ENCODE measurements around the gene NOL3.
"Not testable (repeated sequence)": the region's sequence is repeated elsewhere in the genome, so short reads cannot be mapped to it uniquely, and the experiment has no call there.

The NOL3 gene

DNA sequence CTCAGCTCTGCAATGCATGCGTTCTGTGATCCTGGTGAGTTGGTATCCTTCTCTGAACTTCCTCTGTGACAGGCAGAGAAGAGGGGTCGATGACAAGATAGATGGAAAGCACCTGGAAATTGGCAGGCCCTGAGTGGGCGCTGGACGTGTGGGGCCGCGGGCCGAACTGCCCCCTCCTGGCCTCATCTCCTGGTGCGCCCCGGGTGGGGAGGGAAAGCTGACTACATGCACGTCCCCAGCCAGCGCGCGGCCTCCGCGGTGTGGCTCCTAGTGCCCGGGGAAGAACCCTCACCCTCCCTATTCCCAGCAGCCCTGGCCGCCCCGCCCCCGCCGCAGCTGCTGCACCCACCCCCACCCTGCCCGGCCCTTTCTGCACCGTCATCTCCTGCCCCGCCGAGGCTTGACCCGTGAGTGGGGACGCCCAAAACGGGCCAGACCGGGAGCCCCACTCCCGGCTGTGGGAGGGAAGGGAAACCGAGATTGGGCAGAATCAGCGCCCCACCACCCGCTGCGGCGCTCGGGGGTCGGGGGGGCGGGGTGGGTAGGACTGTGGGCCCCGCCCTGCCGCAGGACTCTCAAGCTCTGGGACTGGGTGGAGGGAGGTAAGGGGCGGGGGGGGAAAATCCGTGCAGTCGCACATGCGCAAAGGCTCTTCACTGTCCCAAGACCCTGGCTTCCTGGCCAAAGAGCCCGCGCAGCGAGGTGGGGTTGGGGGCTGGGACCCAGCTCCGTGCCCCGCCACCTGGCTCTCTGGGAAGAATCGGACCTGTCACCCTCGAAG lies at the start of gene NOL3:
Gene NOL3, plus strand, starts transcription at position 371 of the 781 bp plus-strand sequence.
- DNase-seq, result peak; percentile 77
- Mint-ChIP-seq H3K9me3 (no peaks in the 10 kb centered on the region), H3K27me3 (peaks cover 75% of the 10 kb centered on the region), H3K4me3 (peak within 1 kb of the TSS; percentile 74), H3K27ac (no peak within 1 kb of the TSS), H3K36me3 (ENCODE audit: low read depth) (no peaks in the 10 kb centered on the region), H3K4me1 (peaks cover 32% of the 10 kb centered on the region)
- peak; percentile 25 for ATAC-seq

DNA sequence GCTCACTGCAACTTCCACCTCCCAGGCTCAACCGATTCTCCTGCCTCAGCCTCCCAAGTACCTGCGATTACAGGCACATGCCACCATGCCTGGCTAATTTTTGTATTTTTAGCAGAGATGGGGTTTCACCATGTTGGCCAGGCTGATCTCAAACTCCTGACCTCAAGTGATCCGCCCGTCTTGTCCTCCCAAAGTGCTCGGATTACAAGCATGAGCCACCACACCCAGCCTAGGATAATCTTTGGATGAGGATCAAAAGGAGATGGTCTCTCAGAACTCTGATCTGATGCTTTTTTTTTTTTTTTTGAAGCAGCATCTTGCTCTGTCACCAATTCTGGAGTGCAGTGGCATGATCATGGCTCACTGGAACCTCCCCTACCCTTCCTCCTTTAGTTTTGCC lies 47.5 kb upstream of the NOL3 start:
- not testable (repeated sequence) for H3K27ac Mint-ChIP-seq, ATAC-seq, H3K4me1 Mint-ChIP-seq, H3K9me3 Mint-ChIP-seq, DNase-seq, H3K27me3 Mint-ChIP-seq, H3K4me3 Mint-ChIP-seq
- peaks cover 29% of the 10 kb centered on the region for H3K36me3 Mint-ChIP-seq (ENCODE audit: low read depth)

DNA sequence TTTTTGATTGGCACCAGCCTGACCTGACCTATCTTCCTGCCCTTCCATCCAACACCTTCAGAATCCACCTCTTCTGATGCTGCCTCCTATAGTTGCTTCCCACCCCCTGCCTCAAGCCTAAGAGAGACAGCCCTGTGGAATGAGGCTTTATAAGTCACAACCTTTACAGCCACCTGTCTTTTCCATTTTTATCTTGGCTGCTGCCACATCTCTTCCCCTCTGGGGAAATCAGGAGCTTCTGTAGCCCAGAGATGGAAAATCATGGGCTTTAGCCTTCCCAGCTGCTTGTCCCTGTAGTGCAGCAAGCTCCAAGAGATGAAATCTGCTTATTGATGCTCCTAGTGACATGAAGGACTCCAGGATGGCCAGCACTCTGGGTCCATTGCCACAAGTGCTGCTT lies 41.9 kb upstream of the NOL3 start:
- no peaks in the 10 kb centered on the region for H3K4me1 Mint-ChIP-seq
- peaks cover 32% of the 10 kb centered on the region for H3K36me3 Mint-ChIP-seq (ENCODE audit: low read depth)
- no peak for DNase-seq
- ATAC-seq, result no peak
- H3K4me3 Mint-ChIP-seq, result no peak overlapping the region
- no peaks in the 10 kb centered on the region for H3K27me3 Mint-ChIP-seq
- H3K9me3 Mint-ChIP-seq, result no peaks in the 10 kb centered on the region
- no peak overlapping the region for H3K27ac Mint-ChIP-seq

DNA sequence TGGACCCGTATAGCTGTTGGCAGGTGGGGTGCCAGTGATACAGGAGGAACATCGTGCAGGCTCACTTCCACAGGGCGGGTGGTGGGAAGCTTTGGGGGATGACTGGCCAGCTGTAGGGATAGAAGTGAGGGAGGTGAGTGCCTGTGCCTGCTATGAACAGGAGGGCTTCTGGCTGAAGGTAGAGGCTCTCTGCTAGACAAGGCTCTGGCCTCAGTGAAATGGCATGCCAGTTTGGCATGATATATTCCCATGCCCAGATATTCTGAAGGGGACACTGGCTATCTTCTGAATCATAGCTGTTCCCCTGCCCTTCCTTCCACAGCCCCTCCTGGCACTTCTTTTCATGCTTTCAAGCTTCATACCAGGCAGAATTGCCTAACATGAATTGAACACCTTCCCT lies 41.5 kb upstream of the NOL3 start:
- ATAC-seq, result no peak
- H3K27ac Mint-ChIP-seq, result no peak overlapping the region

DNA sequence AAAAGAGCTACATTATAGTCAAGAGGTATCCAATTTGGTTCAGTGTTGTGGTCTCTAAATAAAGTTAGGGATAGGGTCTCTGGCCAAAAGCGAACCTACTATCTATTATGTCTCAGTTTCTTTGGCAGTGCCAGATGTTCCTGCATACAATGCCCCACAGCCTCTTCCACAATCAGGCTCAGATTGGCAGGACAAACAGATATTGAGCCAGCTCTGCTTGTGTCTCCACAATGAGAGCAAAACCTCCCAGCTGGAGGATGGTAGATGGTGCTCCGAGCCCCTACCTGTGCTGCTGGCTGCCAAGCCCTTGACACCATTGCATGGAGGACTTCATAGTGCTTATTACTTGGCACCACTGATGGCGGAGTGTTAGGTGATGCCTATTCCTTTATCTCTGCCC lies 40.9 kb upstream of the NOL3 start:
- ATAC-seq (no peak), DNase-seq (no peak)
- no peaks in the 10 kb centered on the region for H3K27me3 Mint-ChIP-seq
- H3K4me3 Mint-ChIP-seq, result no peak overlapping the region
- H3K9me3 Mint-ChIP-seq, result no peaks in the 10 kb centered on the region
- H3K4me1 Mint-ChIP-seq, result no peaks in the 10 kb centered on the region
- no peak overlapping the region for H3K27ac Mint-ChIP-seq
- H3K36me3 Mint-ChIP-seq (ENCODE audit: low read depth), result peaks cover 26% of the 10 kb centered on the region

More for the DNA sequence above, 41.5 kb upstream of the NOL3 start:
- DNase-seq, result no peak
- Mint-ChIP-seq H3K9me3 (no peaks in the 10 kb centered on the region), H3K4me3 (no peak overlapping the region), H3K4me1 (no peaks in the 10 kb centered on the region), H3K27me3 (no peaks in the 10 kb centered on the region), H3K36me3 (ENCODE audit: low read depth) (peaks cover 27% of the 10 kb centered on the region)

- no peak for DNase-seq
- Mint-ChIP-seq H3K4me1 (no peaks in the 10 kb centered on the region), H3K36me3 (ENCODE audit: low read depth) (peaks cover 65% of the 10 kb centered on the region)
These were observed 32.7 kb upstream of the NOL3 start for GRCh38 chr16:67137605-67138004.

GRCh38 chr16:67141391-67141790 lies 28.9 kb upstream of the NOL3 start:
- DNase-seq (no peak), ATAC-seq (no peak)
- Mint-ChIP-seq H3K27ac (no peak overlapping the region), H3K36me3 (ENCODE audit: low read depth) (peaks cover 62% of the 10 kb centered on the region), H3K4me3 (no peak overlapping the region), H3K4me1 (no peaks in the 10 kb centered on the region), H3K27me3 (no peaks in the 10 kb centered on the region), H3K9me3 (no peaks in the 10 kb centered on the region)

More at GRCh38 chr16:67137605-67138004, 32.7 kb upstream of the NOL3 start:
- H3K9me3 Mint-ChIP-seq, result no peaks in the 10 kb centered on the region
- ATAC-seq, result no peak
- no peaks in the 10 kb centered on the region for H3K27me3 Mint-ChIP-seq
- H3K4me3 Mint-ChIP-seq, result no peak overlapping the region
- H3K27ac Mint-ChIP-seq, result no peak overlapping the region

DNA sequence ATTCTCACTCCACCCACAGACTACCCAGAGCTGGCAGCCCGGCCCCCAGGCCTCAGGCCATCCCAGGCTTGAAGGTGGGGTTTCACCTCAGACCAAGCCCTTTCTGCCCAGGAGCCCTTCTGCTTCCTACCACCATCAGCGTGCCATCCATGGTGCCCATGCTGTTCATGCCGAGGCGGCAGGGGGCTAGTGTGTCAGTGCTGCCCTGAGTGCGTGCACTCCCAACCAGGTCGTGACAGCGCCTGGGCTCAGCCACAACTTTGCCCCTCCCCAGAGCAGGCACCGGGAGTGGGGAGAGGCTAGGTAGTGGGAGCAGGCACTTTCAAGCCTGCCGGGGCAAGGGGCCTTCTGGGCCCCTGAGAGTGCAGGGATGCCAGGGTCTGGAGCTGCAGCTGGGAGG lies 28.0 kb upstream of the NOL3 start:
- no peaks in the 10 kb centered on the region for H3K4me1 Mint-ChIP-seq
- no peak overlapping the region for H3K4me3 Mint-ChIP-seq
- no peak for ATAC-seq
- H3K27me3 Mint-ChIP-seq, result no peaks in the 10 kb centered on the region
- peaks cover 59% of the 10 kb centered on the region for H3K36me3 Mint-ChIP-seq (ENCODE audit: low read depth)
- DNase-seq, result no peak
- H3K9me3 Mint-ChIP-seq, result no peaks in the 10 kb centered on the region
- no peak overlapping the region for H3K27ac Mint-ChIP-seq

DNA sequence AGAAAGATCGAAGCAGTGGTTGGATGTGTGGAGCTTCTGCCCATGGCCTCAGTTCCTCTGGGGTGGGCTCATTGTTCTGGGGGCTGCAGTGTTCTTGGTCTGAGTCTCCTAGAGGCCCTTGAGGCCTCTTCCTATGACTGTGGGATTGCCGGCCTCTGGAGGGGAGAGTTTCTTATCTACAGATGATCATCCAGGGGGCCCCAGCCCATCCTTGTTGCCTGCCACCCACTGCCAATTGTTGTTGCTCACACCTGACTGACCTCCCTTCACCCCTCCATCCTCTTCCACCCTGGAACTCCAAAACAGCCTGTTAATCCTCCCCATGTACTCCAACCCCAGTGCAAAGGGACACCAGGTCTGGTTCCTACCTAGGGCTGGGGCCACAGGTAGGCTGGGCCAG lies 25.4 kb upstream of the NOL3 start:
- Mint-ChIP-seq H3K4me3 (no peak overlapping the region), H3K36me3 (ENCODE audit: low read depth) (peaks cover 54% of the 10 kb centered on the region), H3K27ac (no peak overlapping the region), H3K27me3 (peaks cover 1% of the 10 kb centered on the region), H3K9me3 (no peaks in the 10 kb centered on the region), H3K4me1 (peaks cover 5% of the 10 kb centered on the region)
- DNase-seq, result no peak
- ATAC-seq, result no peak

- peaks cover 1% of the 10 kb centered on the region for H3K27me3 Mint-ChIP-seq
- H3K36me3 Mint-ChIP-seq (ENCODE audit: low read depth), result peaks cover 45% of the 10 kb centered on the region
- no peak overlapping the region for H3K27ac Mint-ChIP-seq
- H3K4me3 Mint-ChIP-seq, result no peak overlapping the region
- no peak for DNase-seq
- peaks cover 5% of the 10 kb centered on the region for H3K4me1 Mint-ChIP-seq
- ATAC-seq, result no peak
- H3K9me3 Mint-ChIP-seq, result no peaks in the 10 kb centered on the region
These were observed 24.6 kb upstream of the NOL3 start for GRCh38 chr16:67145746-67146145.

GRCh38 chr16:67146523-67147357 lies 23.6 kb upstream of the NOL3 start:
- DNase-seq (no peak), ATAC-seq (no peak)
- Mint-ChIP-seq H3K9me3 (no peaks in the 10 kb centered on the region), H3K36me3 (ENCODE audit: low read depth) (peaks cover 39% of the 10 kb centered on the region), H3K27ac (no peak overlapping the region), H3K4me1 (peaks cover 9% of the 10 kb centered on the region), H3K4me3 (no peak overlapping the region), H3K27me3 (peaks cover 9% of the 10 kb centered on the region)

DNA sequence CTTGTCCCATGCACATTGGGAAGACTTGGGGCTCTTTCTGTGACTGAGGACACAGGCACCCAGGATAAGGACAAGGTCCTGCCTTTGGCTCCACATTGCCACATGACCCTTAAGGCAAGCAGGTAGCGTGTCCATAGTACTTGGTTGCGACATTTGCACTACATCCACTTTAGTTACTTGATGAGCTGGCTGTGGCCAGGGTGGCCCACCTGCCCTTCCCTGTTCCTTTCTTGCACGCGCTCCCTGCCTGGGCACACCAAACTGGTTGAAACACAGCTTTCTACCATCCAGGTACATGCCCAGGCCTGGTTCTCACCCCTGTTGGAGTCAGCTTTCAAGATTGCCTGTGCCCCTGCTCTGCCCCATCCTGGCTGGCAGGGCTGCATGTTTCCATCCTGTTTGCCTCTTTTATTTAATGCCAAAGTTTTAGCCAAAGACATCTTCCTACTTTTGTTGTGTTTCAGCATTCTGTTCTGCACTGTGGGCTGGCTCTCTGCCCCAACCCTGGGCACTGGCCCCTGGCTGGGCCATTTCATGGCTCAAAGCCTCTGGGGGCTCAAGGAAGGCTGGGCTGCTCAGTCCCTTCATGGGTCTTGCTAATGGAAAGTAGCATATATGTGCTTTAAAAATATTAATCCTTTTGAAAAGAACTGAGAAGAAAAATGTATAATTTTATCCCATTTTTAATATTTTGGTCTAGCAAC lies 22.7 kb upstream of the NOL3 start:
- peaks cover 32% of the 10 kb centered on the region for H3K36me3 Mint-ChIP-seq (ENCODE audit: low read depth)
- H3K27me3 Mint-ChIP-seq, result peaks cover 12% of the 10 kb centered on the region
- H3K4me3 Mint-ChIP-seq, result no peak overlapping the region
- ATAC-seq (no peak), DNase-seq (no peak)
- H3K9me3 Mint-ChIP-seq, result no peaks in the 10 kb centered on the region
- no peak overlapping the region for H3K27ac Mint-ChIP-seq
- peaks cover 9% of the 10 kb centered on the region for H3K4me1 Mint-ChIP-seq

- peaks cover 18% of the 10 kb centered on the region for H3K27me3 Mint-ChIP-seq
- peaks cover 28% of the 10 kb centered on the region for H3K36me3 Mint-ChIP-seq (ENCODE audit: low read depth)
- no peaks in the 10 kb centered on the region for H3K9me3 Mint-ChIP-seq
- no peak for ATAC-seq
- H3K4me1 Mint-ChIP-seq, result peaks cover 9% of the 10 kb centered on the region
- H3K4me3 Mint-ChIP-seq, result no peak overlapping the region
- H3K27ac Mint-ChIP-seq, result no peak overlapping the region
- no peak for DNase-seq
These were observed 22.1 kb upstream of the NOL3 start for GRCh38 chr16:67148221-67148620.

GRCh38 chr16:67148656-67149275 lies 21.6 kb upstream of the NOL3 start:
- ATAC-seq, result no peak
- Mint-ChIP-seq H3K9me3 (no peaks in the 10 kb centered on the region), H3K4me1 (peaks cover 11% of the 10 kb centered on the region), H3K4me3 (no peak overlapping the region), H3K27me3 (peaks cover 18% of the 10 kb centered on the region), H3K27ac (no peak overlapping the region), H3K36me3 (ENCODE audit: low read depth) (peaks cover 24% of the 10 kb centered on the region)
- no peak for DNase-seq

Data from activated naive CD8-positive, alpha-beta T cell treated with anti-CD3 and anti-CD28 coated beads, Interleukin-2, amount 50 U/mL, for 24 hours (primary cell).